Neural cell (in vitro differentiated cells): Measurements from ENCODE around the gene GAPDH.
"Not testable (repeated sequence)": the region's sequence is repeated elsewhere in the genome, so short reads cannot be mapped to it uniquely, and the experiment has no call there.

Experiments
- EP300 ChIP-seq: fragments of 450-650 bp; conservative IDR thresholded peaks from 2 replicates; pipeline ENCODE4 v1.6.1; 2014; ENCODE audit warnings: antibody characterized with exemption, mild to moderate bottlenecking, moderate library complexity; ENCODE audit not compliant: poor library complexity, severe bottlenecking
- EZH2 ChIP-seq: fragments of 200-600, 300-800 bp; shearing (Covaris generic), sonication (generic); IDR thresholded peaks from 2 replicates; pipeline ENCODE4 v1.6.1; 2014; ENCODE audit warnings: antibody characterized with exemption, low read length, borderline replicate concordance, mild to moderate bottlenecking; ENCODE audit not compliant: insufficient read depth, poor library complexity, severe bottlenecking
- MXI1 ChIP-seq: fragments of 450-650 bp; conservative IDR thresholded peaks from 2 replicates; pipeline ENCODE4 v1.6.1; 2014; ENCODE audit warnings: antibody characterized with exemption, mild to moderate bottlenecking; ENCODE audit not compliant: poor library complexity, severe bottlenecking
- POLR2AphosphoS5 ChIP-seq: IDR thresholded peaks from 2 replicates; pipeline ENCODE4 v1.6.1; 2012
- RAD21 ChIP-seq: fragments of 450-650 bp; conservative IDR thresholded peaks from 2 replicates; pipeline ENCODE4 v1.6.1; 2014; ENCODE audit warnings: antibody characterized with exemption, mild to moderate bottlenecking, moderate library complexity
- REST ChIP-seq: IDR thresholded peaks from 2 replicates; pipeline ENCODE4 v1.6.1; 2012; ENCODE audit warnings: borderline replicate concordance
- SMC3 ChIP-seq: fragments of 450-650 bp; conservative IDR thresholded peaks from 2 replicates; pipeline ENCODE4 v1.6.1; 2014; ENCODE audit warnings: antibody characterized with exemption, mild to moderate bottlenecking, moderate library complexity; ENCODE audit not compliant: poor library complexity
- TAF1 ChIP-seq: IDR thresholded peaks from 2 replicates; pipeline ENCODE4 v1.6.1; 2012; ENCODE audit warnings: low read depth
- TF ChIP-seq, protein P1 (sequence below): fragments of 450-650 bp; IDR thresholded peaks from 2 replicates; pipeline ENCODE4 v1.5.1; 2014; ENCODE audit warnings: antibody characterized with exemption, mild to moderate bottlenecking, moderate library complexity; ENCODE audit not compliant: poor library complexity, severe bottlenecking

DNA sequence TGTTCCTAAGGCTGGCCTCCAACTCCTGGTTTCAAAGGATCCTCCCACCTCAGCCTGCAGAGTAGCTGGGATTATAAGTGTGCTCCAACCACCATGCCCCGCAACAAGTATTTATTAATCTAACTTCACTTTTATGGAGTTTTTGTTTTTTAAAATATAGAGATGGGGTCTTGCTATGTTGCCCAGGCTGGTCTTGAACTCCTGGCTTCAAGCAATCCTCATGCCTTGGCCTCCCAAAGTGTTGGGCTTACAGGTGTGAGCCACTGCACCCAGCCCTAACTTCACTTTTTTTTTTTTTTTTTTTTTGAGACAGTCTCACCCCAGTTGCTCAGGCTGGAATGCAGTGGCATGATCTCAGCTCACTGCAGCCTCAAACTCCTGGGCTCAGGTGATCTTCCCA lies 43.6 kb upstream of the GAPDH start:
- not testable (repeated sequence) for TF ChIP-seq EZH2, POLR2AphosphoS5, EP300, REST, TAF1, SMC3, RAD21, MXI1
- TF ChIP-seq, protein P1, sequence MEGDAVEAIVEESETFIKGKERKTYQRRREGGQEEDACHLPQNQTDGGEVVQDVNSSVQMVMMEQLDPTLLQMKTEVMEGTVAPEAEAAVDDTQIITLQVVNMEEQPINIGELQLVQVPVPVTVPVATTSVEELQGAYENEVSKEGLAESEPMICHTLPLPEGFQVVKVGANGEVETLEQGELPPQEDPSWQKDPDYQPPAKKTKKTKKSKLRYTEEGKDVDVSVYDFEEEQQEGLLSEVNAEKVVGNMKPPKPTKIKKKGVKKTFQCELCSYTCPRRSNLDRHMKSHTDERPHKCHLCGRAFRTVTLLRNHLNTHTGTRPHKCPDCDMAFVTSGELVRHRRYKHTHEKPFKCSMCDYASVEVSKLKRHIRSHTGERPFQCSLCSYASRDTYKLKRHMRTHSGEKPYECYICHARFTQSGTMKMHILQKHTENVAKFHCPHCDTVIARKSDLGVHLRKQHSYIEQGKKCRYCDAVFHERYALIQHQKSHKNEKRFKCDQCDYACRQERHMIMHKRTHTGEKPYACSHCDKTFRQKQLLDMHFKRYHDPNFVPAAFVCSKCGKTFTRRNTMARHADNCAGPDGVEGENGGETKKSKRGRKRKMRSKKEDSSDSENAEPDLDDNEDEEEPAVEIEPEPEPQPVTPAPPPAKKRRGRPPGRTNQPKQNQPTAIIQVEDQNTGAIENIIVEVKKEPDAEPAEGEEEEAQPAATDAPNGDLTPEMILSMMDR = not testable (repeated sequence)
